NCI-H2196 (cell line): ENCODE measurements around the gene WWC1.

Experiments used
- DNase-seq: peaks from one replicate; lab custom pipeline; 2025; ENCODE audit not compliant: unreplicated experiment; lab: John Stamatoyannopoulos, UW

Gene WWC1

GRCh38 chr5:168401880-168402279, 110.4 kb downstream of the WWC1 start:
- peak; percentile 60 for DNase-seq

DNA sequence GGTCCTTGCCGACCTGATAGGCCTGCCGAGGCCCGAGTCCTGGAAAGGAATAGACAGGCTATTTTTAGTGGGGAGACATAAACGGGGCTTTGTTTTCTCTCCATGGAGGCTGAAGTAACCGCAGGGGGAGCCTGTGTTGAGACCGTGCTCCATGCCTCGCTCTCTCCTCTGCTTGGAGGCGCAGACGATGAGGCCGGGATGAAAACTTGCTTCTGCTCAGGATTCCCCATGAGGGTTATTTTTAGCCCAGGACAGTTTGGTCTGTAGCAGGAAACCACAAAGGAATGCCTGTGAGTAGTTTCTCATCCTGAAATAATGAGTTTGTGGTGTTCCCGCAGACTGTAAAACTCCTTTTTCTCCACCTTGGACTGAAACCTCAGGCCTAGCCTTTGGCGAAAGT, 112.9 kb downstream of the WWC1 start:
- DNase-seq: no peak

DNA sequence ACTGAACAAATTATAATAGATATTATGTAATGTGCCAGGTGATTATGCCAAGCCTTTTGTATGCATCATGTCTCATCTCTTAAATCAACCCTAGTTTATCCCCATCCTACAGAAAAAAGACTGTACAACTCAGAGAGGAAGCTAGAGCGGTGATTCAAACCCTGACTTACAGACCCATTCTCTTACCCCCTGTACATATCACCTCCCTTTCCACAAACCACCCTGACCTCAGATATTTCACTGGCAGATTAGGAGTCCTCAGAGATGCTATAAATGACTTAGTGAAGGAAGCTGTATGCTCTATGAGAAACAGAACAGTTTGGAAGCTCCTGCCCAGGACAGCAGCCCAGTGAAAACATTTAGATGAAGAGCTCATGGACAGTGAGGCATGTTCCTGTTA, 115.8 kb downstream of the WWC1 start:
- DNase-seq: no peak

DNA sequence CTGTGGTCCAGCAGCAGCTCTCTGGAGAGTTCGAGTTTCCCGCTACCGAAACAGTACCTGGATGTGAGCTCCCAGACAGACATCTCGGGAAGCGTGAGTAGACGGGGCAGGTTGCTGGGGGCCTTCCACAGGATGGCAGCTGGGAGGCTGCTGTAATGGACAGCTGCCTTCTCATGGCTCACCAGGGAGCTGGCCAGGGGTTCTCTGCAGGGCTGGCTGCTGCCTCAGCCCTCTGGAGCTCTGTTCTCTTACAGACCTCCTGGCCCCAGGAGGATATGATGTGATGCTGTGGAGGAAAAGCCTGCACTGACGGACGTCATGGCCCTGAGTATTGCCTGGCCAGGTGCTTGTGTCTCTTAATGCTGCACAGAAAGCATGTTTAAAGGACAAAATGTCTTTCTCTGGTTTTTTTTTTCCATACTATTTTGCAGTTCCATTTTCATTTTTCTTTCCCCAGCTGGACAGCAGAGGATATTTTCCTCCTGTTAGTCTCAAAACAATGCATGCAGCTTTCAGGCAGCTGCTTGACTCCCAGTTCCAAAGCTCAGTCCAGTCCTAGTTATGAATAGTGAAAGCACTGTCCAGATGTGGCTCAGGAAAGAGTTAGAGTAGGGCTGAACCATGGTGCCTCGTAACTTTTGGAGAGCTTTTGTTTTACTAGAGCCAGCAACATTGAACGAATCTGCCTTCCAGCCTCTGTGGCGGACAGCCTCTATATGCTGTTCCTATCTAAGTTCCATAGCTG, 117.3 kb downstream of the WWC1 start:
- DNase-seq: no peak

- DNase-seq: peak; percentile 34
These were observed 118.4 kb downstream of the WWC1 start for GRCh38 chr5:168409591-168410458.

- no peak for DNase-seq
These were observed 120.4 kb downstream of the WWC1 start for GRCh38 chr5:168411871-168412270.

- no peak for DNase-seq
These were observed 121.6 kb downstream of the WWC1 start for GRCh38 chr5:168413062-168413461.

DNA sequence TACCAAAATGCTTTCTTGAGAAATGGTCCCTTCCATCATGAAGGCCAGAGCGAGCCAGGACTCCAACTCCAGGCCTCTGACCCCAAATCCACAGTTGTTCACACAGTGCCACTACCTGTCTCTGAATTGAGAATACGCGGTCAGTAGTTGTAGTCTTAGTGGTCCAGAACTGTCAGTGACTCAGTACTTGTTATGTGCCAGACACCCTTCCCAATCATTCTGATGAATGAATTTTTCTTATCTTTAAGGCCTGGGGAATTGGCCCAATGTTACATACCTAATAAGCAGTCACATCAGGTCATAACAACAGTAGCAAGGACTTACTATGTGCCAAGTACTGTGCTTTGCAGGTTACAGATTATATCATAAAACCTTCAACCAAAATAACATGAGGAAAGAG, 122.2 kb downstream of the WWC1 start:
- DNase-seq: no peak

DNA sequence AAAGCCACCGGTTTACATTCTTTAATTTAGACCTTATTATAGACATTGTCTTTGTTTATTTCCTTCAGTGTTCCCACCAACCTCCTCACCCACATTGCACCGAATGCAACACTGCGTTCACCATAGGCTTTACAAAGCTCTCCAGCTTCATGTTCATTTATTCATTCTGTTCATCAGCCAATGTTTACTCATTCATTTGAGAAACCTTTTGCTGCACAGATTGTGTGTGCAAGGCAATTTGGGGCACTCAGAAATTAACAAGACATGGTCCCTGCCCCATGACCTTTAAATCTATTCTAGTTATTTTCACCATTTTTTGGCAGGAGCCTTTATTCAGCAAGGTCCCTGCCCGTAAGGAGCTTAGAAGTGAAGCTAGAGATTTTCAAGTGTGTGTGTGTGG, 124.0 kb downstream of the WWC1 start:
- DNase-seq: no peak

DNA sequence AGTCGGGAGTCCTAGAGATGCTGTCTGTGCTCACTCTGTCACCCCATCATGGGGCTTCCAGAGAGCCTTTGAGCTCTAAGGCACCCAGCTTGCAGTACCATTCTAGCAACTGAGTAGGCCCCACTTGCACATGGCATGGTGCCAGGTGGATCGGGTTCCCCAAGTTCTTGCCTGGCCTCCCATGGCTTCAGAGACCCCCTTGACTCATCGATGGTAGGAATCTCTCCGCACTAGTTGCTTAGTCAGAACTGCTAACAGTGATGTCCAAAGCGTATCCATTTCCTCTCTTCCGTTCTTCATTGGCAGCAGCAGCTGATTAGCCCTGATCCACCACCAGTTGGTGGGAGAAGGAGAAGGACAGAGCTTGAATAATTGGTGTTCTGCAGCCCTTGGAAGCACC, 124.5 kb downstream of the WWC1 start:
- DNase-seq: no peak

DNA sequence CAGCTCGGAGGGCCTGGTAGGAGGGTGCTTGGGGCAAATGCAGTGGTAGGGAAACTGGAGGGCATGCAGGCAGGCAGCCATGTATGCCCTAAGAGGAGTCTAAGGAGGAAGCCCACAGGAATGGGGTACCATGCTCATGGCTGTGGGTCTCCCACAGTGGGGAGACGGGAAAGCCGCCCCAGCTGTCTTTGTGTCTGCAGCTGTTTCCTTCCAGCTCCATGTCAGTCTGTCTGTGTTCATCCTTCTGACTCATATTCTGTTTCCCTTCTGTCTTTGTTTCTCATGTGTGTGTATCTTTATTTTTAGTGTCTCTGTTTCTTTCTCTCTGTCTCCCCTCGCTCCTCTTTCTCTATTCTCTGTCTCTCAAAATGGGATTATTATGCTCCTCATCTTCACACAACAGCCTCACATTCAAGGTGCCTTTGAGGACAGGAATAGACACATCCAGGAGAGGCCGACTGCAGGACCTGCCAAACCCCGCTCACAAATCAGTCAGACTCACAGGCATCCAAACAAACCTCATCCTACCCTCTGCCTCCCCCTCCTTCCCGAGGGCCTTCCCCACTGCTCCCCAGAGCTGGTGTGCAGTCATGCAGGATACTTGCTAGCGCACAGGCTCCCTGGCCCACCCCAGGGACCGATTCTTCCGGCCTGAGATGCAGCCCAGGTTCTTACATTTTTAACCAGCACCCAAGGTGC, 126.4 kb downstream of the WWC1 start:
- DNase-seq: no peak

- no peak for DNase-seq
These were observed 129.0 kb downstream of the WWC1 start for GRCh38 chr5:168420461-168420860.

DNA sequence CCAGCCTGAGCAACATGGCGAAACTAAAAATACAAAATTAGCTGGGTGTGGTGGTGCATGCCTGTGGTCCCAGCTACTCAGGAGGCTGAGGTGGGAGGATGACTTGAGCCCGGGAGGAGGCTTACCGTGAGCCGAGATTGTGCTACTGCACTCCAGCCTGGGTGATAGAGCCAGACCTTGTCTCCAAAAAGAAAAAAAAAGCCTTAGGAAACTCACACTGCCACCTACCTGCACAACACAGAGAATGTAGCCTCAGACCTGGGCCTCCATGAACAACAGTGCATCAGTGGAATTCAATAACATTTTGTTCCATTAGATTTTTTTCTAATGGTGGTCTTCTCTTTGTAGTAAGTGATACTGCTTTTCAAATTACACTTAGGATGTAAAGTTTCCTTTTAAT, 131.0 kb downstream of the WWC1 start:
- peak; percentile 17 for DNase-seq

GRCh38 chr5:168423478-168423877, 132.0 kb downstream of the WWC1 start:
- no peak for DNase-seq

- no peak for DNase-seq
These were observed 132.5 kb downstream of the WWC1 start for GRCh38 chr5:168423971-168424370.

GRCh38 chr5:168424594-168425323, 133.3 kb downstream of the WWC1 start:
- DNase-seq: no peak

GRCh38 chr5:168426007-168426863, 134.8 kb downstream of the WWC1 start:
- DNase-seq: no peak

DNA sequence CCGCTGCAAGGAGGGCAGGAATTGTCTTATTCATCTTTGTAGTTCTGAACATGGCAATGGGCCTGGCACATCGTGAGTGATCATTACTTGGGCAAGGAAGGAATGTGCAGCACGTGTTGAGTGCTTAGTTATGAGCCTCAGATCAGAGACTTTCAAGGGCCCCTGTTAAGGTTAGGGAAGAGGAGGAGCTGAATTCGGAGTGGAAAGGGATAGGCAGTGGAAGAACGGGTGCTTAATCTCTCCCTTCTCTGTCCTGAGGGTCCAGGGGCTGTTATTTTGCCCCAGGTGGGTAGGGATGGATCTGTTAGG, 135.4 kb downstream of the WWC1 start:
- DNase-seq: no peak

GRCh38 chr5:168427224-168427623, 135.8 kb downstream of the WWC1 start:
- no peak for DNase-seq

GRCh38 chr5:168428552-168428951, 137.1 kb downstream of the WWC1 start:
- no peak for DNase-seq
